Gastroesophageal sphincter (tissue), 4 donors: ENCODE data around the gene OGDH. TPM values are rescaled to one million over a fixed set of nuclear protein-coding genes. Genes with fewer than 3 reads are reported as not detected.

ENCODE experiments used
- ATAC-seq: fragments of 150-250 bp; one replicate; pipeline ENCODE4 v1.9.1; 2016; ENCODE audit warnings: mild to moderate bottlenecking, moderate library complexity
- H3K27ac ChIP-seq, 4 donors: fragments of 200-600 bp; sonication (generic) in 3 of 4; 1 replicate in 3 of 4; 2 replicates in 1 of 4; pipeline ENCODE4 v1.5.1; 2016 to 2019
- H3K27me3 ChIP-seq: fragments of 200-600 bp; sonication (generic); one replicate; pipeline ENCODE4 v1.5.1; 2019
- H3K36me3 ChIP-seq, 2 donors: fragments of 200-600 bp; sonication (generic); one replicate each; pipeline ENCODE4 v1.5.1; 2019; ENCODE audit warnings: control low read depth in 1 of 2
- H3K4me1 ChIP-seq, 3 donors: fragments of 200-600 bp; sonication (generic); 1 replicate in 2 of 3; 2 replicates in 1 of 3; pipeline ENCODE4 v1.5.1; 2016 to 2019; ENCODE audit warnings: control low read depth in 2 of 3
- H3K4me3 ChIP-seq, 2 donors: fragments of 200-600 bp; sonication (generic); one replicate each; pipeline ENCODE4 v1.5.1; 2019; ENCODE audit warnings: mild to moderate bottlenecking in 1 of 2, moderate library complexity in 1 of 2
- H3K9me3 ChIP-seq, 3 donors: fragments of 200-600 bp; sonication (generic); one replicate each; pipeline ENCODE4 v1.5.1; 2017 to 2019; ENCODE audit warnings: control low read depth in 2 of 3
- CTCF ChIP-seq, 4 experiments: fragments of 200-600 bp in 2 of 4; fragments of 450-650 bp in 2 of 4; sonication (generic) in 1 of 4; IDR thresholded peaks; one replicate each; pipeline ENCODE4 v1.5.1; 2017 to 2019; ENCODE audit warnings: antibody characterized with exemption in 4 of 4, mild to moderate bottlenecking in 2 of 4, moderate library complexity in 2 of 4
- EP300 ChIP-seq: sonication (generic); formaldehyde crosslinking; IDR thresholded peaks from one replicate; pipeline ENCODE4 v1.6.1; 2017; ENCODE audit warnings: antibody characterized with exemption, mild to moderate bottlenecking
- POLR2A ChIP-seq, 2 donors: fragments of 450-650 bp; IDR thresholded peaks; one replicate each; pipeline ENCODE4 v1.6.1; 2017; ENCODE audit warnings: antibody characterized with exemption in 2 of 2, mild to moderate bottlenecking in 2 of 2, moderate library complexity in 1 of 2
- POLR2AphosphoS5 ChIP-seq: sonication (generic); formaldehyde crosslinking; IDR thresholded peaks from one replicate; pipeline ENCODE4 v1.6.1; 2017; ENCODE audit warnings: antibody characterized with exemption
- WGBS, 2 donors: methylation state at CpG; one replicate each; pipeline ENCODE4 v1.1.5; 2018; ENCODE audit warnings: low coverage in 1 of 2; 5-methylcytosine and 5-hydroxymethylcytosine counted together
- total RNA-seq, 4 donors: library from RNA; depleted of rRNA; stranded (reverse); fragments of >200 nt; gene quantifications; one replicate each; pipeline ENCODE4 v1.1.0, GENCODE V29; 2016

OGDH gene
- total RNA-seq, 4 donors from 2014 or later = 112 to 222 (median 137) TPM

- no peaks in the 10 kb centered on the region for H3K27me3 ChIP-seq
- H3K27ac ChIP-seq = no peak overlapping the region
- TF ChIP-seq POLR2A (IDR thresholded peaks at IDR 0.05) (no peak), CTCF (IDR thresholded peaks at IDR 0.05) (no peak), POLR2AphosphoS5 (no peak)
- ATAC-seq = no peak
- H3K36me3 ChIP-seq = peaks cover 0 to 79% of the 10 kb centered on the region in 2 donors
- H3K4me1 ChIP-seq = peaks cover 0 to 39% (median 17%) of the 10 kb centered on the region in 3 donors
- H3K4me3 ChIP-seq = no peak overlapping the region
- no peaks in the 10 kb centered on the region for H3K9me3 ChIP-seq
- 83% methylated on average over 2 of the region's 9 CpGs; no CpG with 5 or more reads in 1 of the 2 donors for WGBS, 2 donors
Measured at GRCh38 chr7:44569959-44570358, 36.5 kb upstream of the OGDH start.

GRCh38 chr7:44572771-44573170, 33.7 kb upstream of the OGDH start:
- peaks cover 0 to 78% of the 10 kb centered on the region in 2 donors for H3K36me3 ChIP-seq
- TF ChIP-seq POLR2A (IDR thresholded peaks at IDR 0.05) (no peak), CTCF (IDR thresholded peaks at IDR 0.05) (no peak), EP300 (no peak), POLR2AphosphoS5 (no peak)
- peak overlapping the region in 3 of 4 donors; percentile 89 to 94 (median 90) for H3K27ac ChIP-seq
- no peaks in the 10 kb centered on the region for H3K27me3 ChIP-seq
- ATAC-seq = no peak
- H3K4me3 ChIP-seq = peak overlapping the region; percentile 93 to 95
- H3K9me3 ChIP-seq = no peaks in the 10 kb centered on the region
- WGBS, 2 donors = 62 to 74% methylated on average over 3 to 4 of the region's 5 CpGs
- H3K4me1 ChIP-seq = peaks cover 0 to 37% (median 14%) of the 10 kb centered on the region in 3 donors

- H3K27me3 ChIP-seq = no peaks in the 10 kb centered on the region
- H3K9me3 ChIP-seq = no peaks in the 10 kb centered on the region
- H3K36me3 ChIP-seq = peaks cover 0 to 78% of the 10 kb centered on the region in 2 donors
- H3K4me1 ChIP-seq = peaks cover 0 to 37% (median 14%) of the 10 kb centered on the region in 3 donors
- H3K27ac ChIP-seq = peak within 1 kb of the TSS; percentile 83 to 94 (median 90)
- ATAC-seq = peak; percentile 99
- peak within 1 kb of the TSS; percentile 93 to 95 for H3K4me3 ChIP-seq
- TF ChIP-seq POLR2A (IDR thresholded peaks at IDR 0.05) (peak; percentile 85 to 92), EP300 (no peak), POLR2AphosphoS5 (peak; percentile 96)
- WGBS, 2 donors = 0% methylated on average over 3 to 4 of the region's 74 CpGs
Measured at GRCh38 chr7:44573464-44574286, 32.8 kb upstream of the OGDH start, which contains the start of gene DDX56. DDX56 (minus strand) TSS chr7:44573908; CDS start chr7:44573895, 13 bp downstream.

- ATAC-seq = no peak
- no peaks in the 10 kb centered on the region for H3K9me3 ChIP-seq
- WGBS, 2 donors = 0 to 22% methylated on average over 3 to 13 of the region's 18 CpGs
- H3K27me3 ChIP-seq = no peaks in the 10 kb centered on the region
- peak overlapping the region; percentile 93 to 95 for H3K4me3 ChIP-seq
- H3K4me1 ChIP-seq = peaks cover 0 to 44% (median 14%) of the 10 kb centered on the region in 3 donors
- TF ChIP-seq EP300 (no peak), CTCF (IDR thresholded peaks at IDR 0.05) (no peak), POLR2A (IDR thresholded peaks at IDR 0.05) (no peak), POLR2AphosphoS5 (no peak)
- H3K27ac ChIP-seq = peak overlapping the region; percentile 83 to 94 (median 90)
- peaks cover 0 to 78% of the 10 kb centered on the region in 2 donors for H3K36me3 ChIP-seq
Measured at GRCh38 chr7:44574287-44574872, 32.0 kb upstream of the OGDH start.

GRCh38 chr7:44575054-44575453, 31.4 kb upstream of the OGDH start:
- Histone ChIP-seq H3K27me3 (no peaks in the 10 kb centered on the region), H3K4me1 (peaks cover 0 to 50% (median 14%) of the 10 kb centered on the region in 3 donors), H3K36me3 (peaks cover 0 to 78% of the 10 kb centered on the region in 2 donors), H3K9me3 (no peaks in the 10 kb centered on the region), H3K4me3 (no peak overlapping the region), H3K27ac (peak overlapping the region in 3 of 4 donors; percentile 89 to 94 (median 90))
- ATAC-seq = no peak
- TF ChIP-seq EP300 = no peak
- no peak for TF ChIP-seq CTCF (IDR thresholded peaks at IDR 0.05)
- no peak for TF ChIP-seq POLR2A (IDR thresholded peaks at IDR 0.05)
- TF ChIP-seq POLR2AphosphoS5 = no peak
